HG03342 (cell line): ENCODE data around the gene SCAMP2.

ENCODE experiments used
- ATAC-seq: cut with Tn5 transposase; IDR thresholded peaks from one replicate; pipeline ENCODE4 v1.9.1; 2021; ENCODE audit warnings: mild to moderate bottlenecking, moderate library complexity; ENCODE audit not compliant: unreplicated experiment

Gene SCAMP2

GRCh38 chr15:74823324-74823723 is 49.8 kb downstream of the SCAMP2 start:
- ATAC-seq = no peak

GRCh38 chr15:74822233-74822632 is 50.9 kb downstream of the SCAMP2 start:
- no peak for ATAC-seq

- no peak for ATAC-seq
These were observed 51.4 kb downstream of the SCAMP2 start for GRCh38 chr15:74821790-74822158.

GRCh38 chr15:74821091-74821789 is 51.9 kb downstream of the SCAMP2 start:
- peak; percentile 84 for ATAC-seq

GRCh38 chr15:74820056-74820455 is 53.1 kb downstream of the SCAMP2 start:
- no peak for ATAC-seq

GRCh38 chr15:74817370-74817737 is 55.8 kb downstream of the SCAMP2 start:
- no peak for ATAC-seq

GRCh38 chr15:74816624-74817369 is 56.4 kb downstream of the SCAMP2 start:
- no peak for ATAC-seq

GRCh38 chr15:74815961-74816360 is 57.2 kb downstream of the SCAMP2 start:
- no peak for ATAC-seq

- ATAC-seq = no peak
These were observed 57.8 kb downstream of the SCAMP2 start for GRCh38 chr15:74815121-74815934.

GRCh38 chr15:74812533-74812932 is 60.6 kb downstream of the SCAMP2 start, which contains the start of gene LMAN1L:
LMAN1L (plus strand) TSS chr15:74812835; CDS start chr15:74812855, 20 bp downstream.
- no peak for ATAC-seq

- no peak for ATAC-seq
These were observed 63.2 kb downstream of the SCAMP2 start for GRCh38 chr15:74809956-74810355.

GRCh38 chr15:74809242-74809641 is 63.9 kb downstream of the SCAMP2 start:
- no peak for ATAC-seq

- ATAC-seq = no peak
These were observed 64.3 kb downstream of the SCAMP2 start for GRCh38 chr15:74808840-74809229.

- ATAC-seq = no peak
These were observed 64.9 kb downstream of the SCAMP2 start for GRCh38 chr15:74808078-74808839.

- no peak for ATAC-seq
These were observed 65.9 kb downstream of the SCAMP2 start for GRCh38 chr15:74807282-74807681.

- ATAC-seq = no peak
These were observed 68.2 kb downstream of the SCAMP2 start for GRCh38 chr15:74804935-74805334.

GRCh38 chr15:74802862-74803447 is 70.2 kb downstream of the SCAMP2 start:
- no peak for ATAC-seq

GRCh38 chr15:74802290-74802689 is 70.9 kb downstream of the SCAMP2 start:
- ATAC-seq = no peak

GRCh38 chr15:74801311-74801997 is 71.7 kb downstream of the SCAMP2 start:
- ATAC-seq = no peak

GRCh38 chr15:74800559-74801094 is 72.5 kb downstream of the SCAMP2 start:
- ATAC-seq = no peak
